HG02938 (cell line): ENCODE results near the gene MYO5B.
A peak's percentile ranks its signal among the peaks of the same experiment; 100 is the strongest.
"Not testable (repeated sequence)": the region's sequence is repeated elsewhere in the genome, so short reads cannot be mapped to it uniquely, and the experiment has no call there.

Experiments
- ATAC-seq: cut with Tn5 transposase; IDR thresholded peaks from one replicate; pipeline ENCODE4 v1.9.1; 2021; ENCODE audit warnings: mild to moderate bottlenecking, moderate library complexity; ENCODE audit not compliant: unreplicated experiment

MYO5B gene

GRCh38 chr18:50194631-50195532 is at the start of gene MYO5B:
Gene MYO5B, minus strand, starts transcription at chr18:50195147. Its CDS starts 354 bp downstream, at chr18:50194793.
- peak; percentile 61 for ATAC-seq

DNA sequence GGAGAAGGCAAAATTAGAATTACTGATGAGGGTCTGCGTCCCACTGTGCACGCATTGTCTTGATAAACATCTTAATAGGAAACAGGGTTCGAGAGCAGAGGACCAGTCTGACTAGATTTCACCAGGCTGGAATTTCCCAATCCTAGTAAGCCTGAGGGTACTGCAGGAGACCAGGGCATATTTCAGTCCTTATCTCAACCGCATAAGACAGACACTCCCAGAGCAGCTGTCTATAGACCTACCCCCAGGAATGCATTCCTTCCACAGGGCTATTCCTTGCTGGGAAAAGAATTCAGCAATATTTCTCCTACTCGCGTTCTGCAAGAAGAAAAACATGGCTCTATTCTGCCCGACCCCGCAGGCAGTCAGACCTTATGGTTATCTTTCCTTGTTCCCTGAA is 46.8 kb upstream of the MYO5B start:
- not testable (repeated sequence) for ATAC-seq

GRCh38 chr18:50240080-50240563 is 45.2 kb upstream of the MYO5B start:
- no peak for ATAC-seq

DNA sequence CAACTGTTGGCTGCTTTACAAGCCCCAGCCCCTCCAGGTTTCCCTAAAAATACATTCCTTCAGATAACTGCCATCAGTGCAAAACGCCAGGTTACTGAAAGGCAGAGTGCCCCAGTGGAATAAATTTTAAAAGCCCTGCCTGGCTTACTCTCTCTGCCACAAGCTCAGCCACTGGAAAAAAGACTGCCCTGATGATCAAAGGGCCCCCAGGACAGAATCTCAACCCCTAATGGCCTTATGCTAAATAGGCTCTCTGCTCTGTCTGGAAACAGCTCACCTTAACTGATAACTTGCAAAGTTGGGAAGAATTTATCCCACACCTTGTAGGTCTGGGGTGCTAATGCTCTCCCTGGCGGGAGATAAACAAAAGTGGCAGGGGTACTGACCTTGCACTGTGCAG is 37.5 kb upstream of the MYO5B start:
- ATAC-seq = no peak

GRCh38 chr18:50231621-50232020 is 36.7 kb upstream of the MYO5B start:
- ATAC-seq = no peak

GRCh38 chr18:50220249-50220648 is 25.3 kb upstream of the MYO5B start:
- ATAC-seq = not testable (repeated sequence)

GRCh38 chr18:50218432-50219197 is 23.7 kb upstream of the MYO5B start:
- peak; percentile 71 for ATAC-seq

- ATAC-seq = no peak
Measured at GRCh38 chr18:50209311-50209710, 14.4 kb upstream of the MYO5B start.

DNA sequence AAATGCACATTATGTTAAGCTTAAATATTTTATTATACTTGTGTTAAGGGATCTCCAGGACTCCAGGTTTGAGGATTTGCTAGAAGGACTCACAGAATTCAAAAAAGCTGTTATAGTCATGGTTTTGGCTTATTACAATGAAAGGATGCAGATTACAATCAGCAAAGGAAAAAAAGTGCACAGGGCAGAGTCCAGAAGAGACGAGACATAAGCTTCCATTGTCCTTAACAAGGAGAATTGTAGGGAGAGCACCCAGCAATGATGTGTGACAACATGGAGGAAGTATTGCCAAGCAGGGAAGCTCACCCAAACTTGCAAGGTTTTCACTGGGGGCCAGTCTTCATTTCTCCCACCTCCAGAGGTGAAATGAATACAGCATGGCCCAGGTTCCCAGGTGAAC is 12.8 kb upstream of the MYO5B start:
- ATAC-seq = no peak

GRCh38 chr18:50203801-50204604 is 9.1 kb upstream of the MYO5B start:
- no peak for ATAC-seq

- no peak for ATAC-seq
Measured at GRCh38 chr18:50201476-50202018, 6.6 kb upstream of the MYO5B start.

- ATAC-seq = no peak
Measured at GRCh38 chr18:50199921-50200320, 5.0 kb upstream of the MYO5B start.

DNA sequence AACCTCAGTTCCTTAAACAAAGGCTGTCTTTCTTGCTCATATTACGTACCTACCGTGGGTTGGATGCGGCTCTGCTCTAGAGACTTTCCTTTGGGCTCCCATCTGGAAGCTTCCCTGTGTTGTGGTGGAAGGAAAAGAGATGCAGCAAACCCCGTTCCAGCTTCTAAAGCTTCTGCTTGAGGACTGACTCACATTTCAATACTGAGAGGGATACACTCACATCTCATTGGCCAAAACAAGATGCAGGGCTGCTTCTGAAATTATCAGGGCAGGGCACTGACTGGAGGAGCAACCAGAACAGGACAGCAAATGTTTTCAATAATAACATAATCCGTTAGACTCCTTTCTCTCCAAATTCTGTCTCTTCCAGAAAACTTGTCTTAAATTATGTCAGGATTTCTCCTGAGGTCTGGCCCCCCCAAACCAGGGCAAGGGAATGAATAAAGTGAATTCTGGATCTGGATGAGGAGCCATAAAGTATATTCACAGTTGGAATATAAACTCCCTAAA is 4.5 kb upstream of the MYO5B start:
- ATAC-seq = no peak

DNA sequence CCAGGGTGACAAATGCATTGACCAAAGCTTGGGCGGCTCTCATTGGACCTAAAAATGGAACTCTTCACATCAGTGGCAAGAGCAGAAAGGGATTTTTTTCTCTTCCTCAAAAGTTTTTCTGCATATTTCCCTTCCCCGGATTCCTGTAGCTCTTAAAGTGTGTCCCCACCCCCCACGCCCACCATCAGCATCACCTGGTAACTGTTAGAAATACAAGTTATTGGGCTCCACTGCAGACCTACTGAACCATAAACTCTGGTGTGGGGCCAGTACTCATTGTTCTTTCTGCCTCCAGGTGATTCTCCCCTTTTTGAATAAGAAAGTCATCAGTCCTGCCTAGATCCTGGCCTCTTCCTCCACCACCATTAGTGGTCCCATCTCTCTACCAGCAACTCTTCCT is 1.3 kb upstream of the MYO5B start:
- no peak for ATAC-seq

- ATAC-seq = no peak
Measured at GRCh38 chr18:50195689-50196088, 742 bp upstream of the MYO5B start.

- no peak for ATAC-seq
Measured at GRCh38 chr18:50193796-50194630, 934 bp downstream of the MYO5B start.

- no peak for ATAC-seq
Measured at GRCh38 chr18:50192995-50193795, 1.8 kb downstream of the MYO5B start.

GRCh38 chr18:50190926-50191325 is 4.0 kb downstream of the MYO5B start:
- ATAC-seq = no peak

DNA sequence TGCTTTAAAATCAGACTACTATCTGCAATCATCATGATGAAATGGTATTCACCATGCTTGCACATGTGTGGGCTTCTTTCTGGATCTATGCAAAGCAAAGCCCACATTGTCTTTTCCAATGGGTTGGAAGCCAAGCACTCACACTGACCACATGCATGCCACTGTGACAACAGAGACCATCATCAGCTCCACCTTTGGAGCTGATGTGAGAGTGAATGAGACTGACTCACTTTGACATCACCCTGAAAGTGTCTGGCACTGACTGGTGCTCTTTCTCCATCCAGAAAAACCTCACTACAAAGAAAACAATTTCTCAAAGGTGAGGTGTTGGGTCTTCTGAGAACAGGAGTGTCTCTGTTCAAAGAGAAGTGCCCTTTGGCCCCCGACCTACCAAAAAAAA is 4.7 kb downstream of the MYO5B start:
- ATAC-seq = no peak
